ENCODE data around the gene VTI1B.

Gene VTI1B

DNA sequence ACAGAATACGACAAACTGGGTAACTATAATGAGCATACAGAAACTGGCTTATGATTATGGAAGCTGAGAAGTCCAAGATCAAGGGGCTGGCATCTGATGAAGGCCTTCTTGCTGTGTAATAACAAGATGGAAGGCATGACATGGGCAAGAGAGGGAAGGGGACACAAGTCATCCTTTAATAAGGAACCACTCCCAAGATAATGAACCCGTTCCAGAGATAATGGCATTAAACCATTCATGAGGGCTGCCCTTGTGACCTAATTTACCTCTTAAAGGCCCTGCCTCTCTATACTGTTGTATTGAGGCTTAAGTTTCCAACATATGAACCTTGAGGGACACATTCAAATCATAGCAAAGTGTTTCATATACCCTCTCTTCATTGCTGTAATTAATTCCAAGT is 4.6 kb upstream of the VTI1B start:
- peaks cover 18% of the 10 kb centered on the region for H3K4me1 ChIP-seq (ENCODE audit: control insufficient read depth, insufficient read depth, low read length)
- H3K4me2 ChIP-seq (ENCODE audit: low read length) = no peak overlapping the region
- H3K36me3 ChIP-seq (ENCODE audit: insufficient read depth, low read length) = peaks cover 42% of the 10 kb centered on the region
- no peak overlapping the region for H3K9ac ChIP-seq (ENCODE audit: low read depth, low read length)
- no peak overlapping the region for H3K4me3 ChIP-seq (ENCODE audit: low read length)
- no peaks in the 10 kb centered on the region for H3K9me3 ChIP-seq (replicated peaks; ENCODE audit: low read length)
- H3K27me3 ChIP-seq (ENCODE audit: control insufficient read depth, insufficient read depth, low read length) = no peaks in the 10 kb centered on the region

DNA sequence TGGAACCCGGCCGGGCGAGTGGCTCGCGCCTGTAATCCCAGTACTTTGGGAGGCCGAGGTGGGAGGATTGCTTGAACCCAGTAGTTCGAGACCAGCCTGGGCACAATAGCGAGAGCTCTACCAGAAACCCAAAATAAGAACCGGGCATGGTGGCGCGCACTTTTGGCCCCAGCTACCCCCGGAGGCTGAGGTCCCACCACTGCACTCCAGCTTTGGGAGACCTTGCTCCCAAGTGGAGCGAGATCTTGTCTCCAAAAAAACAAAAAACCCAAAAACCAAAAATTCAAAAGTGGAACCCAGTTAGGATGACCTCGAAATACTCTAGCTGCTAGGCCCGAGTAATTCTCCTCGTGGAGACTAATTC is 769 bp upstream of the VTI1B start:
- H3K27me3 ChIP-seq (ENCODE audit: control insufficient read depth, insufficient read depth, low read length) = no peaks in the 10 kb centered on the region
- H3K4me1 ChIP-seq (ENCODE audit: control insufficient read depth, insufficient read depth, low read length) = peaks cover 15% of the 10 kb centered on the region
- H3K9me3 ChIP-seq (replicated peaks; ENCODE audit: low read length) = no peaks in the 10 kb centered on the region
- peak overlapping the region; percentile 100 for H3K9ac ChIP-seq (ENCODE audit: low read depth, low read length)
- peak overlapping the region; percentile 97 for H3K4me3 ChIP-seq (ENCODE audit: low read length)
- peak overlapping the region; percentile 94 for H3K4me2 ChIP-seq (ENCODE audit: low read length)
- H3K36me3 ChIP-seq (ENCODE audit: insufficient read depth, low read length) = peaks cover 21% of the 10 kb centered on the region

- H3K9ac ChIP-seq (ENCODE audit: low read depth, low read length) = peak overlapping the region; percentile 100
- peak overlapping the region; percentile 94 for H3K4me2 ChIP-seq (ENCODE audit: low read length)
- no peaks in the 10 kb centered on the region for H3K9me3 ChIP-seq (replicated peaks; ENCODE audit: low read length)
- peak overlapping the region; percentile 97 for H3K4me3 ChIP-seq (ENCODE audit: low read length)
- H3K36me3 ChIP-seq (ENCODE audit: insufficient read depth, low read length) = peaks cover 18% of the 10 kb centered on the region
- no peaks in the 10 kb centered on the region for H3K27me3 ChIP-seq (ENCODE audit: control insufficient read depth, insufficient read depth, low read length)
- H3K4me1 ChIP-seq (ENCODE audit: control insufficient read depth, insufficient read depth, low read length) = peaks cover 9% of the 10 kb centered on the region
These were observed 323 bp downstream of the VTI1B start for GRCh38 chr14:67674139-67674479.

DNA sequence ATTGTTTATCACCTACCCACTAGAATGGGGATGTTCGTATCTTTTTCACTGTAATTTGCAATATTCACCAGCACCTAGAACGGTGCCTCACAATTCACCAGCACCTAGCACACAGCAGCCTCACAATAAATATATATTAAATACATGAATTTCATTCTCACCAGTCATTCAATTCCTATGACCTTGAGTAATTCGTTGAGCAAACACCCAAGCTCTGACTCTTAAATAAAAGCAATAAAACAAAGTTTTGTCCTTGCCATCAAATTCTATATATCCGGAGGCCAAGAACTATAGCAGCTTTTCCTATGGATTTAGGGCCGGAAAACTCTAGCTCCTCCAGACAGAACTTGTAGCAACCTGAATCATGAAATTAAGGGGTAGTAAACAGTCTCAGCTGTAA is 981 bp downstream of the VTI1B start:
- Histone ChIP-seq H3K4me1 (ENCODE audit: control insufficient read depth, insufficient read depth, low read length) (peaks cover 9% of the 10 kb centered on the region), H3K4me3 (ENCODE audit: low read length) (peak overlapping the region; percentile 97), H3K36me3 (ENCODE audit: insufficient read depth, low read length) (peaks cover 12% of the 10 kb centered on the region), H3K9me3 (replicated peaks; ENCODE audit: low read length) (no peaks in the 10 kb centered on the region), H3K27me3 (ENCODE audit: control insufficient read depth, insufficient read depth, low read length) (no peaks in the 10 kb centered on the region), H3K9ac (ENCODE audit: low read depth, low read length) (peak overlapping the region; percentile 100), H3K4me2 (ENCODE audit: low read length) (peak overlapping the region; percentile 94)

GRCh38 chr14:67668559-67668958 is 5.9 kb downstream of the VTI1B start:
- H3K9me3 ChIP-seq (replicated peaks; ENCODE audit: low read length) = no peaks in the 10 kb centered on the region
- no peaks in the 10 kb centered on the region for H3K36me3 ChIP-seq (ENCODE audit: insufficient read depth, low read length)
- peaks cover 8% of the 10 kb centered on the region for H3K4me1 ChIP-seq (ENCODE audit: control insufficient read depth, insufficient read depth, low read length)
- H3K4me2 ChIP-seq (ENCODE audit: low read length) = no peak overlapping the region
- no peaks in the 10 kb centered on the region for H3K27me3 ChIP-seq (ENCODE audit: control insufficient read depth, insufficient read depth, low read length)
- no peak overlapping the region for H3K9ac ChIP-seq (ENCODE audit: low read depth, low read length)
- no peak overlapping the region for H3K4me3 ChIP-seq (ENCODE audit: low read length)

DNA sequence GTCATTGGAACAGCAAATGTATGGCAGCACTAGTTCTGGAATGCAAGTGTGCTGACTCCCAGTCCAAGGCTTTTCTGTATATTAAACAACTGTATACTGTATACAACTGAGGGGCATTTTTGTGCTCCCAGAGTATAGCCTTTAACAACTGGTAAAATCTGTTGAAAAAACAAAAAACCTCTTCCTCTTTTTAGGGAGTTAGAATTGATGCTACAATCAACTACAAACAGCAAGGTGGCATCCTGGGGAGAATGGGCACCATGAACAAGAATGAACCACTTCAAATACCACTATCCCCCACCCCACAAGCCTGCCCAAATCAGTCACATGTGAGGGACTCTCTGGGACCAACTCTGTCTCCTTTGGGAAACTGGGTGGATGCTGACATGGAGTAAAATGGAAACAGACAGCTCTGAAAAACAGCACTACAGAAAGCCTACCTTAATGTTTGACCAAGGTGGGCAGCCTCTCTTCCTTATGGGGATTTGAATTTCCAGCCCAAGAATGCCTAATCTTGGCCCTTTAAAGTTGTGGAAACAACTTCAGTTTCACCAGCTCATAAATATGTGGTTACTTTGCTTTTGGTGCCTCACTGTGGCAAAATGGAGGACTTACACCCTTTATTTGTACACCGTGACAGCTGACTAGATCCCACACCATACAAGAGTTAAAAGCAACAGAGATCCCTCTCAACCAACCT is 7.5 kb downstream of the VTI1B start:
- H3K9me3 ChIP-seq (replicated peaks; ENCODE audit: low read length) = no peaks in the 10 kb centered on the region
- H3K27me3 ChIP-seq (ENCODE audit: control insufficient read depth, insufficient read depth, low read length) = no peaks in the 10 kb centered on the region
- H3K4me1 ChIP-seq (ENCODE audit: control insufficient read depth, insufficient read depth, low read length) = peaks cover 3% of the 10 kb centered on the region
- no peaks in the 10 kb centered on the region for H3K36me3 ChIP-seq (ENCODE audit: insufficient read depth, low read length)
- H3K9ac ChIP-seq (ENCODE audit: low read depth, low read length) = no peak overlapping the region
- no peak overlapping the region for H3K4me2 ChIP-seq (ENCODE audit: low read length)
- no peak overlapping the region for H3K4me3 ChIP-seq (ENCODE audit: low read length)

GRCh38 chr14:67665868-67666267 is 8.6 kb downstream of the VTI1B start:
- H3K36me3 ChIP-seq (ENCODE audit: insufficient read depth, low read length) = peaks cover 1% of the 10 kb centered on the region
- no peak overlapping the region for H3K4me2 ChIP-seq (ENCODE audit: low read length)
- H3K9me3 ChIP-seq (replicated peaks; ENCODE audit: low read length) = no peaks in the 10 kb centered on the region
- H3K4me3 ChIP-seq (ENCODE audit: low read length) = no peak overlapping the region
- H3K4me1 ChIP-seq (ENCODE audit: control insufficient read depth, insufficient read depth, low read length) = peaks cover 3% of the 10 kb centered on the region
- H3K9ac ChIP-seq (ENCODE audit: low read depth, low read length) = no peak overlapping the region
- no peaks in the 10 kb centered on the region for H3K27me3 ChIP-seq (ENCODE audit: control insufficient read depth, insufficient read depth, low read length)

DNA sequence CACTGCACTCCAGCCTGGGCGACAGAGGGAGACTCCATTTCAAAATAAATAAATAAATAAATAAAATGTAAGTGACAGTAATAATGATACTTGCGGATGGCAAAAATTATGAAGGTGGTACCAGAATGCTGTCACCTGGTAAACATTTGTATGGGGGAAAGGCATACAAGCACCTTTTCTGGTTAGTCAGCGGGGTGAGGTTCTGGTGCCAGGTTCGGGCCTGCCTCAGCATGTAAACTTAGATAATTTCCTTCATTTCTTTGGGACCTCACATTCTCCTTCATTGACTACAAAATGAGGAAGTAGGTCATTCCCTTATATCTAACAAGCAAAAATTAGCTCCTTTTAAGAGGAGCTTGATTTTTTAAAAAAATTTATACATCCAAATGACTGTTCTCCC is 10.8 kb downstream of the VTI1B start:
- no peaks in the 10 kb centered on the region for H3K9me3 ChIP-seq (replicated peaks; ENCODE audit: low read length)
- H3K4me1 ChIP-seq (ENCODE audit: control insufficient read depth, insufficient read depth, low read length) = peaks cover 3% of the 10 kb centered on the region
- H3K9ac ChIP-seq (ENCODE audit: low read depth, low read length) = no peak overlapping the region
- H3K36me3 ChIP-seq (ENCODE audit: insufficient read depth, low read length) = peaks cover 10% of the 10 kb centered on the region
- no peaks in the 10 kb centered on the region for H3K27me3 ChIP-seq (ENCODE audit: control insufficient read depth, insufficient read depth, low read length)
- no peak overlapping the region for H3K4me2 ChIP-seq (ENCODE audit: low read length)
- H3K4me3 ChIP-seq (ENCODE audit: low read length) = no peak overlapping the region

- Histone ChIP-seq H3K4me2 (ENCODE audit: low read length) (no peak overlapping the region), H3K27me3 (ENCODE audit: control insufficient read depth, insufficient read depth, low read length) (no peaks in the 10 kb centered on the region), H3K4me3 (ENCODE audit: low read length) (no peak overlapping the region), H3K9me3 (replicated peaks; ENCODE audit: low read length) (no peaks in the 10 kb centered on the region), H3K36me3 (ENCODE audit: insufficient read depth, low read length) (peaks cover 61% of the 10 kb centered on the region), H3K4me1 (ENCODE audit: control insufficient read depth, insufficient read depth, low read length) (peaks cover 10% of the 10 kb centered on the region), H3K9ac (ENCODE audit: low read depth, low read length) (no peak overlapping the region)
These were observed 20.7 kb downstream of the VTI1B start for GRCh38 chr14:67653651-67654280.

DNA sequence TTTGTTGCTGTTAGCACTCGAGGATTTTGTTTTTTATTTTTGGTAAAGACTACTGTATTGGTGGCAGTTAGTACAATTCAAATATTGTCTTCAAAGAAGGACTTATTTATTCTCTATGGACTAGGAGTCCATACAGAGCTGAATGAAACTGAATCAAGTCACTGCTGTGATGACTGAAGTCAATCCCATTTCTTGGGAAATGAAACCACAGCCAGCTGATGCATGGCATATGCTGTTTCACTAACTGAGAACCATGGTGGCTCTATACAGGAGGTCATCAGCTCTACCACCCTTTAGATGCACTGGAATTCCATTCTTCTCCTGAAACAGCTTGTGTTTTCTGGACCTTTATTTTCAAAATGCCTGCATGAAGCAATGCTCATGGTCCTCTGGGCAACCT is 22.2 kb downstream of the VTI1B start:
- Histone ChIP-seq H3K36me3 (ENCODE audit: insufficient read depth, low read length) (peaks cover 62% of the 10 kb centered on the region), H3K9me3 (replicated peaks; ENCODE audit: low read length) (no peaks in the 10 kb centered on the region), H3K4me3 (ENCODE audit: low read length) (no peak overlapping the region), H3K9ac (ENCODE audit: low read depth, low read length) (no peak overlapping the region), H3K4me1 (ENCODE audit: control insufficient read depth, insufficient read depth, low read length) (peaks cover 10% of the 10 kb centered on the region), H3K4me2 (ENCODE audit: low read length) (no peak overlapping the region), H3K27me3 (ENCODE audit: control insufficient read depth, insufficient read depth, low read length) (no peaks in the 10 kb centered on the region)

DNA sequence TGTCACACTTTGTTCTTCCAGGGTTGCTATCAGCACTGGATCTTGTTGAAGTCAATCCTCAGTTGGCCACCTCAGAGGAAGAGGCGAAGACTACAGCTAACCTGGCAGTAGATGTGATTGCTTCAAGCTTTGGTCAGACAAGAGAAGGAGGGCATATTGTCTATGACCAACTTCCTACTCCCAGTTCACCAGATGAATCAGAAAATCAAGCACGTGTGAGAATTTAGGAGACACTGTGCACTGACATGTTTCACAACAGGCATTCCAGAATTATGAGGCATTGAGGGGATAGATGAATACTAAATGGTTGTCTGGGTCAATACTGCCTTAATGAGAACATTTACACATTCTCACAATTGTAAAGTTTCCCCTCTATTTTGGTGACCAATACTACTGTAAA is 23.7 kb downstream of the VTI1B start:
- peaks cover 10% of the 10 kb centered on the region for H3K4me1 ChIP-seq (ENCODE audit: control insufficient read depth, insufficient read depth, low read length)
- no peak overlapping the region for H3K4me2 ChIP-seq (ENCODE audit: low read length)
- no peak overlapping the region for H3K9ac ChIP-seq (ENCODE audit: low read depth, low read length)
- no peaks in the 10 kb centered on the region for H3K9me3 ChIP-seq (replicated peaks; ENCODE audit: low read length)
- H3K27me3 ChIP-seq (ENCODE audit: control insufficient read depth, insufficient read depth, low read length) = no peaks in the 10 kb centered on the region
- no peak overlapping the region for H3K4me3 ChIP-seq (ENCODE audit: low read length)
- H3K36me3 ChIP-seq (ENCODE audit: insufficient read depth, low read length) = peaks cover 50% of the 10 kb centered on the region

DNA sequence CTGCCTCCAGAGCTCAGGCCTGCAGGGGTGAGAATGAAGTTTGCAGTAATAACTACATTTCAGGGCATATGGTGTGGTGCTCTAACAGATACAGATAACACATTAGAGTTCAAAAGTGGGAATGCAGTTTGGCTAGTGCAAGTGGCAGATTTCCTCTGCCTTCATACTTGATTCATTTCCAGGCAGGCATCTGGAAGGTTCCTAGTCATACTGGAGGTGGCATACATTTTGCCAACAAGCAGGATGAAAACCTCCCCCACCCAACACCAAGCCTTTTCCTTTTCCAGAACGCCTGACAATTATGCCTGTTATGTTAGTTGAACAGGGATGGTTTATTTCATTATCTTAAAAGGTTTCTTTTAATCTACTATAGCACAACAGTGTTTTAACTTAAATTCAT is 24.3 kb downstream of the VTI1B start:
- H3K4me2 ChIP-seq (ENCODE audit: low read length) = no peak overlapping the region
- no peak overlapping the region for H3K4me3 ChIP-seq (ENCODE audit: low read length)
- peaks cover 10% of the 10 kb centered on the region for H3K4me1 ChIP-seq (ENCODE audit: control insufficient read depth, insufficient read depth, low read length)
- H3K9me3 ChIP-seq (replicated peaks; ENCODE audit: low read length) = no peaks in the 10 kb centered on the region
- H3K27me3 ChIP-seq (ENCODE audit: control insufficient read depth, insufficient read depth, low read length) = no peaks in the 10 kb centered on the region
- H3K36me3 ChIP-seq (ENCODE audit: insufficient read depth, low read length) = peaks cover 48% of the 10 kb centered on the region
- no peak overlapping the region for H3K9ac ChIP-seq (ENCODE audit: low read depth, low read length)
